HG03159 (cell line): ENCODE data around the gene ADGRG3.

Experiments
- ATAC-seq: cut with Tn5 transposase; IDR thresholded peaks from one replicate; pipeline ENCODE4 v1.9.1; 2021; ENCODE audit warnings: mild to moderate bottlenecking, moderate library complexity; ENCODE audit not compliant: unreplicated experiment

The ADGRG3 gene

GRCh38 chr16:57734308-57734924 lies 66.3 kb downstream of the ADGRG3 start:
- peak; percentile 1 for ATAC-seq

DNA sequence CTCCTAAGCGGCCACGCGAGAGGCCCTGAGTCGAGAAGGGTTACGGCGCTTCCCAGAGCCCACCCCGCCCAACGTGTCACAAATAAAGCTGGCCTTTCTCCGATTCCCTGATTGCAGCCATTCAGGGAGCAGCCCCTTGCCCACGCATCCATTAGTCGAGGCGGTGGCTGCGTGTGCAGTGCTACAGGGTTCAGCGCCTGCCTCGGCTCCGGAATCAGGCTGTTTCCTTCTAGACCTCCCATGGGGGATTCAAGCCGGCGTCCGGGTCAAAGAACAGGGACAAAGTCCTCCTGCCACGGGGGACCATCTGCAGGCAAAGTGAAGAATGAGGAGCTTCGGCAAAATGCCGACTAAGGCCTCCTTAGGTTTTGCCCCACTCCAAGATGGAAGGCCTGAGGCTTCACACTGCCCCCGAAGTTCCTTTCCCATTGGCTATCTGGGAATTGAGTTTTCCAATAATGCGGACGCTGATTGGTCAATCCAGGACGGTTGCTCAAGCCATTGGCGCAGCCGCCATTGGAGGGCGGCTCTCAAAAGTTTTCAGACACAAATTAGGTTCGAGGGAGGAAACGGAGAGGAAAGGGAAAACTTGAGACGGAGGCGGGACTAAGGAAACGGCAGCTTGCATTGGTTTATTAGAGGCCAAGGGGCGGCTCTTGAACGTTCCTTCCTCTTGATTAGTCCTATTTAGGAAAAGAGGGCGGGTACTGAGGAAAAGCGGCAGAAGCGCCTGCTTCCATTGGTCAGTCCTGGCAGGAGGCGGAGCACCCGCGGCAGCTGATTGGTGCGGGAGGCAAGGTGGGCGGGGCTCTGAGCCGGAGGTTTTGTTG lies 67.0 kb downstream of the ADGRG3 start:
- ATAC-seq: peak; percentile 85

GRCh38 chr16:57735755-57736418 lies 67.8 kb downstream of the ADGRG3 start, which contains the start of gene KATNB1:
Gene KATNB1 (plus strand): TSS chr16:57735770. CDS start chr16:57737244, 1,474 bp downstream.
- ATAC-seq: peak; percentile 23

DNA sequence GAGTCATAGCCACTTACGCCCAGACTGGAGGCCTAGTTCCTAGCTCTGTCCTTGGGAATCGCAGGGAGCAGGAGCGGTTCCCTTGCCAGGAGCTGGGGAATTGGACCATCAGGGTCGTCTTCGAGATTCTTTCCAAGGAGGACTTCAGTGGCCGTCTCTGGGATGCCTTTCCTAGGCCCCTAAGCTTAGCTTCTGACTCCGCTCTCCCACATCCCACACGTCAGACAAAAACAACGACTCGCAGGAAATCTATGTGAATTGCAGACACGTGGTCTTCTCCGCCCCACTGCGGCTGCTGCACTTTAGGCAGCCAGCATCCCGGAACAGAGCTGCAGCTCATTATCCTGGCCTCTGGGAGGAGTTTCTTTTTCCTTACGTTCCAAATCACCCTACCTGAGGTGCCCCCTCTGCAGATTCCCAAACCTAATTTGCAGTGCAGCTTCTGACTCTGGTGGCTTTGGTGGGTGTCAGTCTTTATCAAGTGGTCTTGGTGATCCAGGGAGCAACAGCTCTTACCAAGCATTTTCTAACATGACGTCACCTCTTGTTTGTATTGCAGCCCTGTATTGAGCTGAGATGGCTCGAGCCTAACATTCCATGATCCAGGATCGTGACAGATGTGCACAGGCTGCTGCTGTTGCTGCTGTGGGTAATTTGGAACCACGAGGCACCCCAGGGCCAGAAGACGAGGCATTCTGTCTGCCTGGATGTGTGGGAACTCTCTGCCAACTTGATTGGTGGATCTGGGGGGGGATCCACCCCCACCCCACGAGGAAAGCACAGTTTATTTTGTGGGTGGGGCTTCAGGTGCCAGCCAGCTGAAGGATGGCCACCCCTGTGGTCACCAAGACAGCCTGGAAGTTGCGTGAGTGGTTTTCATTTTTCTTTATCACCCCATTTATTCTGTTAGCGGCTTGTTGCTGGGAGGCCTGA lies 68.6 kb downstream of the ADGRG3 start:
- ATAC-seq: no peak

- no peak for ATAC-seq
Measured at GRCh38 chr16:57738844-57739243, 70.7 kb downstream of the ADGRG3 start.
